ENCODE results near the gene NRGN. TPM values are rescaled to one million over a fixed set of nuclear protein-coding genes. Genes with fewer than 3 reads are reported as not detected.

Gene NRGN
- total and polyA plus RNA-seq, 2 of the 8 experiments (the other 6 are each of a cell fraction or from before 2014, with no cell fraction given), result 0.60 to 1.0 TPM

DNA sequence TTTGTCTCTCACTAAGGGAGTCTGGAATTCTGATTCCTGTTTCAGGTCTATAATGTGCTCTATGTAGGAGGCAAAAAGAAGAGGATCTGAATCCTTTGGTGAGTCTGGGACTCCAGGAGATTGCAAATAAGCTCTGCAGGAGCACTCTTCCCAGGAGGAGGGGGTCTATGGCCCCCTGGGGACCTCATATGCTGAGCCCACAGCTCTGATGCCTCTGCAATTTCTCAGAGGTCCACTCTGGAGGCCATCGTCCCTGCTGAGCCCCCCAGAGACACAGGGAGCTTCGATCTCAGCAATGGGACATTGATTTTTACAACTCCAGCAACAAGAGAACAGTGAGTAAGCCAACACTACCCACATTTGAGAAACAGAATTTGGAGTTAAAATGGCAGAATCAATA is 20.2 kb upstream of the NRGN start (continued):
- TF ChIP-seq, protein P1, sequence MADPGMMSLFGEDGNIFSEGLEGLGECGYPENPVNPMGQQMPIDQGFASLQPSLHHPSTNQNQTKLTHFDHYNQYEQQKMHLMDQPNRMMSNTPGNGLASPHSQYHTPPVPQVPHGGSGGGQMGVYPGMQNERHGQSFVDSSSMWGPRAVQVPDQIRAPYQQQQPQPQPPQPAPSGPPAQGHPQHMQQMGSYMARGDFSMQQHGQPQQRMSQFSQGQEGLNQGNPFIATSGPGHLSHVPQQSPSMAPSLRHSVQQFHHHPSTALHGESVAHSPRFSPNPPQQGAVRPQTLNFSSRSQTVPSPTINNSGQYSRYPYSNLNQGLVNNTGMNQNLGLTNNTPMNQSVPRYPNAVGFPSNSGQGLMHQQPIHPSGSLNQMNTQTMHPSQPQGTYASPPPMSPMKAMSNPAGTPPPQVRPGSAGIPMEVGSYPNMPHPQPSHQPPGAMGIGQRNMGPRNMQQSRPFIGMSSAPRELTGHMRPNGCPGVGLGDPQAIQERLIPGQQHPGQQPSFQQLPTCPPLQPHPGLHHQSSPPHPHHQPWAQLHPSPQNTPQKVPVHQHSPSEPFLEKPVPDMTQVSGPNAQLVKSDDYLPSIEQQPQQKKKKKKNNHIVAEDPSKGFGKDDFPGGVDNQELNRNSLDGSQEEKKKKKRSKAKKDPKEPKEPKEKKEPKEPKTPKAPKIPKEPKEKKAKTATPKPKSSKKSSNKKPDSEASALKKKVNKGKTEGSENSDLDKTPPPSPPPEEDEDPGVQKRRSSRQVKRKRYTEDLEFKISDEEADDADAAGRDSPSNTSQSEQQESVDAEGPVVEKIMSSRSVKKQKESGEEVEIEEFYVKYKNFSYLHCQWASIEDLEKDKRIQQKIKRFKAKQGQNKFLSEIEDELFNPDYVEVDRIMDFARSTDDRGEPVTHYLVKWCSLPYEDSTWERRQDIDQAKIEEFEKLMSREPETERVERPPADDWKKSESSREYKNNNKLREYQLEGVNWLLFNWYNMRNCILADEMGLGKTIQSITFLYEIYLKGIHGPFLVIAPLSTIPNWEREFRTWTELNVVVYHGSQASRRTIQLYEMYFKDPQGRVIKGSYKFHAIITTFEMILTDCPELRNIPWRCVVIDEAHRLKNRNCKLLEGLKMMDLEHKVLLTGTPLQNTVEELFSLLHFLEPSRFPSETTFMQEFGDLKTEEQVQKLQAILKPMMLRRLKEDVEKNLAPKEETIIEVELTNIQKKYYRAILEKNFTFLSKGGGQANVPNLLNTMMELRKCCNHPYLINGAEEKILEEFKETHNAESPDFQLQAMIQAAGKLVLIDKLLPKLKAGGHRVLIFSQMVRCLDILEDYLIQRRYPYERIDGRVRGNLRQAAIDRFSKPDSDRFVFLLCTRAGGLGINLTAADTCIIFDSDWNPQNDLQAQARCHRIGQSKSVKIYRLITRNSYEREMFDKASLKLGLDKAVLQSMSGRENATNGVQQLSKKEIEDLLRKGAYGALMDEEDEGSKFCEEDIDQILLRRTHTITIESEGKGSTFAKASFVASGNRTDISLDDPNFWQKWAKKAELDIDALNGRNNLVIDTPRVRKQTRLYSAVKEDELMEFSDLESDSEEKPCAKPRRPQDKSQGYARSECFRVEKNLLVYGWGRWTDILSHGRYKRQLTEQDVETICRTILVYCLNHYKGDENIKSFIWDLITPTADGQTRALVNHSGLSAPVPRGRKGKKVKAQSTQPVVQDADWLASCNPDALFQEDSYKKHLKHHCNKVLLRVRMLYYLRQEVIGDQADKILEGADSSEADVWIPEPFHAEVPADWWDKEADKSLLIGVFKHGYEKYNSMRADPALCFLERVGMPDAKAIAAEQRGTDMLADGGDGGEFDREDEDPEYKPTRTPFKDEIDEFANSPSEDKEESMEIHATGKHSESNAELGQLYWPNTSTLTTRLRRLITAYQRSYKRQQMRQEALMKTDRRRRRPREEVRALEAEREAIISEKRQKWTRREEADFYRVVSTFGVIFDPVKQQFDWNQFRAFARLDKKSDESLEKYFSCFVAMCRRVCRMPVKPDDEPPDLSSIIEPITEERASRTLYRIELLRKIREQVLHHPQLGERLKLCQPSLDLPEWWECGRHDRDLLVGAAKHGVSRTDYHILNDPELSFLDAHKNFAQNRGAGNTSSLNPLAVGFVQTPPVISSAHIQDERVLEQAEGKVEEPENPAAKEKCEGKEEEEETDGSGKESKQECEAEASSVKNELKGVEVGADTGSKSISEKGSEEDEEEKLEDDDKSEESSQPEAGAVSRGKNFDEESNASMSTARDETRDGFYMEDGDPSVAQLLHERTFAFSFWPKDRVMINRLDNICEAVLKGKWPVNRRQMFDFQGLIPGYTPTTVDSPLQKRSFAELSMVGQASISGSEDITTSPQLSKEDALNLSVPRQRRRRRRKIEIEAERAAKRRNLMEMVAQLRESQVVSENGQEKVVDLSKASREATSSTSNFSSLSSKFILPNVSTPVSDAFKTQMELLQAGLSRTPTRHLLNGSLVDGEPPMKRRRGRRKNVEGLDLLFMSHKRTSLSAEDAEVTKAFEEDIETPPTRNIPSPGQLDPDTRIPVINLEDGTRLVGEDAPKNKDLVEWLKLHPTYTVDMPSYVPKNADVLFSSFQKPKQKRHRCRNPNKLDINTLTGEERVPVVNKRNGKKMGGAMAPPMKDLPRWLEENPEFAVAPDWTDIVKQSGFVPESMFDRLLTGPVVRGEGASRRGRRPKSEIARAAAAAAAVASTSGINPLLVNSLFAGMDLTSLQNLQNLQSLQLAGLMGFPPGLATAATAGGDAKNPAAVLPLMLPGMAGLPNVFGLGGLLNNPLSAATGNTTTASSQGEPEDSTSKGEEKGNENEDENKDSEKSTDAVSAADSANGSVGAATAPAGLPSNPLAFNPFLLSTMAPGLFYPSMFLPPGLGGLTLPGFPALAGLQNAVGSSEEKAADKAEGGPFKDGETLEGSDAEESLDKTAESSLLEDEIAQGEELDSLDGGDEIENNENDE (IDR thresholded peaks at IDR 0.05; ENCODE audit: insufficient replicate concordance, low read length), result no peak
- TF ChIP-seq EGR1 (IDR thresholded peaks at IDR 0.05; ENCODE audit: borderline replicate concordance, low read depth, low read length) (no peak), YY1 (IDR thresholded peaks at IDR 0.05; ENCODE audit: low read depth, low read length) (no peak), EZH2 (IDR thresholded peaks at IDR 0.05; ENCODE audit: low read depth, low read length, severe bottlenecking) (no peak), SP4 (IDR thresholded peaks at IDR 0.05; ENCODE audit: low read length) (no peak), CEBPB (IDR thresholded peaks at IDR 0.05; ENCODE audit: low read depth, low read length) (no peak), TAF1 (IDR thresholded peaks at IDR 0.05; ENCODE audit: low read depth, low read length) (no peak)
